Measurements from ENCODE around the gene S100A14. TPM values are rescaled to one million over a fixed set of nuclear protein-coding genes. Genes with fewer than 3 reads are reported as not detected.

S100A14 gene
- total RNA-seq, 1 donor, result 0.36 TPM

- H3K27ac ChIP-seq (ENCODE audit: low read depth, low read length), result no peak overlapping the region
- no peak overlapping the region for H3K4me2 ChIP-seq (ENCODE audit: insufficient read depth, low read length)
- H2AFZ ChIP-seq (ENCODE audit: low read length), result peak overlapping the region; percentile 18
- H3K4me1 ChIP-seq (ENCODE audit: insufficient read depth, low read length), result peaks cover 9% of the 10 kb centered on the region
- H4K20me1 ChIP-seq (ENCODE audit: insufficient read depth, low read length), result no peaks in the 10 kb centered on the region
- DNase-seq (ENCODE audit: insufficient read length, low spot score, missing footprints), result peak; percentile 83
- no peaks in the 10 kb centered on the region for H3K79me2 ChIP-seq (ENCODE audit: insufficient read depth, low read length)
- no peak for TF ChIP-seq CTCF (IDR thresholded peaks at IDR 0.05; ENCODE audit: extremely low read depth, low read depth, low read length)
- no peaks in the 10 kb centered on the region for H3K36me3 ChIP-seq (ENCODE audit: insufficient read depth, low read length)
- H3K9me3 ChIP-seq (ENCODE audit: low read depth, low read length), result no peaks in the 10 kb centered on the region
- H3K4me3 ChIP-seq (ENCODE audit: insufficient read depth, low read length), result no peak overlapping the region
- no peaks in the 10 kb centered on the region for H3K27me3 ChIP-seq (ENCODE audit: insufficient read depth, low read length)
These were observed 36.8 kb upstream of the S100A14 start for GRCh38 chr1:153652805-153653500.

GRCh38 chr1:153651771-153652170 is 35.6 kb upstream of the S100A14 start:
- no peaks in the 10 kb centered on the region for H4K20me1 ChIP-seq (ENCODE audit: insufficient read depth, low read length)
- no peaks in the 10 kb centered on the region for H3K36me3 ChIP-seq (ENCODE audit: insufficient read depth, low read length)
- no peak for DNase-seq (ENCODE audit: insufficient read length, low spot score, missing footprints)
- no peaks in the 10 kb centered on the region for H3K27me3 ChIP-seq (ENCODE audit: insufficient read depth, low read length)
- H3K4me3 ChIP-seq (ENCODE audit: insufficient read depth, low read length), result no peak overlapping the region
- no peak for TF ChIP-seq CTCF (IDR thresholded peaks at IDR 0.05; ENCODE audit: extremely low read depth, low read depth, low read length)
- H3K27ac ChIP-seq (ENCODE audit: low read depth, low read length), result no peak overlapping the region
- no peak overlapping the region for H2AFZ ChIP-seq (ENCODE audit: low read length)
- no peak overlapping the region for H3K4me2 ChIP-seq (ENCODE audit: insufficient read depth, low read length)
- no peaks in the 10 kb centered on the region for H3K9me3 ChIP-seq (ENCODE audit: low read depth, low read length)
- H3K79me2 ChIP-seq (ENCODE audit: insufficient read depth, low read length), result no peaks in the 10 kb centered on the region
- peaks cover 9% of the 10 kb centered on the region for H3K4me1 ChIP-seq (ENCODE audit: insufficient read depth, low read length)

GRCh38 chr1:153649863-153650235 is 33.7 kb upstream of the S100A14 start:
- H4K20me1 ChIP-seq (ENCODE audit: insufficient read depth, low read length), result peaks cover 9% of the 10 kb centered on the region
- H3K4me1 ChIP-seq (ENCODE audit: insufficient read depth, low read length), result peaks cover 9% of the 10 kb centered on the region
- no peak for TF ChIP-seq CTCF (IDR thresholded peaks at IDR 0.05; ENCODE audit: extremely low read depth, low read depth, low read length)
- H3K4me2 ChIP-seq (ENCODE audit: insufficient read depth, low read length), result no peak overlapping the region
- no peak overlapping the region for H3K4me3 ChIP-seq (ENCODE audit: insufficient read depth, low read length)
- no peaks in the 10 kb centered on the region for H3K9me3 ChIP-seq (ENCODE audit: low read depth, low read length)
- DNase-seq (ENCODE audit: insufficient read length, low spot score, missing footprints), result no peak
- H3K27me3 ChIP-seq (ENCODE audit: insufficient read depth, low read length), result no peaks in the 10 kb centered on the region
- H3K27ac ChIP-seq (ENCODE audit: low read depth, low read length), result no peak overlapping the region
- no peak overlapping the region for H2AFZ ChIP-seq (ENCODE audit: low read length)
- H3K79me2 ChIP-seq (ENCODE audit: insufficient read depth, low read length), result no peaks in the 10 kb centered on the region
- H3K36me3 ChIP-seq (ENCODE audit: insufficient read depth, low read length), result peaks cover 13% of the 10 kb centered on the region

- TF ChIP-seq CTCF (IDR thresholded peaks at IDR 0.05; ENCODE audit: extremely low read depth, low read depth, low read length), result no peak
- Histone ChIP-seq H3K4me1 (ENCODE audit: insufficient read depth, low read length) (peaks cover 9% of the 10 kb centered on the region), H3K4me3 (ENCODE audit: insufficient read depth, low read length) (no peak overlapping the region), H3K4me2 (ENCODE audit: insufficient read depth, low read length) (no peak overlapping the region), H2AFZ (ENCODE audit: low read length) (no peak overlapping the region), H4K20me1 (ENCODE audit: insufficient read depth, low read length) (peaks cover 11% of the 10 kb centered on the region), H3K9me3 (ENCODE audit: low read depth, low read length) (no peaks in the 10 kb centered on the region), H3K79me2 (ENCODE audit: insufficient read depth, low read length) (no peaks in the 10 kb centered on the region), H3K27me3 (ENCODE audit: insufficient read depth, low read length) (no peaks in the 10 kb centered on the region), H3K27ac (ENCODE audit: low read depth, low read length) (no peak overlapping the region), H3K36me3 (ENCODE audit: insufficient read depth, low read length) (peaks cover 18% of the 10 kb centered on the region)
- no peak for DNase-seq (ENCODE audit: insufficient read length, low spot score, missing footprints)
These were observed 33.2 kb upstream of the S100A14 start for GRCh38 chr1:153649137-153649862.
